H1 (cell line): Measurements from ENCODE around the gene JAM2. TPM values are rescaled to one million over a fixed set of nuclear protein-coding genes. Genes with fewer than 3 reads are reported as not detected.

Experiments
- CEBPB ChIP-seq: IDR thresholded peaks from 2 replicates; pipeline ENCODE4 v1.6.1; 2012; ENCODE audit warnings: low read depth, low read length
- CHD2 ChIP-seq: IDR thresholded peaks from 2 replicates; pipeline ENCODE4 v1.6.1; 2012; ENCODE audit warnings: low read length, improper control_type of control experiment
- CTBP2 ChIP-seq: IDR thresholded peaks from 2 replicates; pipeline ENCODE4 v1.7.0; 2011; ENCODE audit warnings: borderline replicate concordance, mild to moderate bottlenecking, moderate library complexity, mixed read lengths, low read length; ENCODE audit not compliant: insufficient read depth, insufficient read length
- CTCF ChIP-seq, 3 experiments: IDR thresholded peaks; 1 replicate in 2 of 3; 2 replicates in 1 of 3; pipeline versions ENCODE4 v1.5.1 to v1.6.1; 2011; ENCODE audit warnings: low read length in 3 of 3, mild to moderate bottlenecking in 3 of 3, inconsistent platforms in 2 of 3, low read depth in 1 of 3, moderate library complexity in 1 of 3; ENCODE audit not compliant: insufficient read depth in 1 of 3; ENCODE audit errors: control extremely low read depth in 1 of 3
- EGR1 ChIP-seq: IDR thresholded peaks from 2 replicates; pipeline ENCODE4 v1.6.1; 2011; ENCODE audit warnings: low read depth, low read length, borderline replicate concordance
- EZH2 ChIP-seq: fragments of 200-600 bp; sonication (generic); IDR thresholded peaks from 2 replicates; pipeline ENCODE4 v1.7.1; 2012; ENCODE audit warnings: low read depth, mild to moderate bottlenecking, moderate library complexity, low read length, inconsistent platforms; ENCODE audit not compliant: severe bottlenecking
- GABPA ChIP-seq: IDR thresholded peaks from 2 replicates; pipeline ENCODE4 v1.6.1; 2011; ENCODE audit warnings: mild to moderate bottlenecking, low read length, moderate library complexity, borderline replicate concordance; ENCODE audit not compliant: insufficient read depth
- HDAC2 ChIP-seq, 2 experiments: fragments of 300-600 bp in 1 of 2; sonication (generic) in 1 of 2; IDR thresholded peaks; 2 replicates each; pipeline ENCODE4 v1.6.1; 2011 to 2012; ENCODE audit warnings: low read depth in 2 of 2, low read length in 2 of 2, mild to moderate bottlenecking in 2 of 2, moderate library complexity in 2 of 2, borderline replicate concordance in 1 of 2, inconsistent platforms in 1 of 2
- NRF1 ChIP-seq: IDR thresholded peaks from 2 replicates; pipeline ENCODE4 v1.6.1; 2011; ENCODE audit warnings: mild to moderate bottlenecking, low read depth, low read length, improper control_type of control experiment
- PHF8 ChIP-seq: fragments of 200-600 bp; sonication (generic); conservative IDR thresholded peaks from 2 replicates; pipeline ENCODE4 v1.7.1; 2012; ENCODE audit warnings: low read depth, mild to moderate bottlenecking, inconsistent platforms, low read length, moderate library complexity
- POLR2A ChIP-seq, 2 experiments: IDR thresholded peaks; 1 replicate in 1 of 2; 2 replicates in 1 of 2; pipeline ENCODE4 v1.6.1; 2011; ENCODE audit warnings: low read depth in 2 of 2, low read length in 2 of 2, mild to moderate bottlenecking in 2 of 2; ENCODE audit errors: control extremely low read depth in 1 of 2
- RAD21 ChIP-seq, 2 experiments: IDR thresholded peaks in 1 of 2; conservative IDR thresholded peaks in 1 of 2; 2 replicates each; pipeline ENCODE4 v1.6.1; 2011; ENCODE audit warnings: low read depth in 2 of 2, low read length in 2 of 2, improper control_type of control experiment in 1 of 2, inconsistent platforms in 1 of 2, mild to moderate bottlenecking in 1 of 2, moderate library complexity in 1 of 2
- SP1 ChIP-seq: IDR thresholded peaks from 2 replicates; pipeline ENCODE4 v1.6.1; 2011; ENCODE audit warnings: low read depth, low read length
- SP2 ChIP-seq: IDR thresholded peaks from 2 replicates; pipeline ENCODE4 v1.6.1; 2012; ENCODE audit warnings: mild to moderate bottlenecking, low read length, inconsistent platforms
- SUZ12 ChIP-seq: fragments of 200-600 bp; sonication (generic); IDR thresholded peaks from 2 replicates; pipeline ENCODE4 v1.6.1; 2012; ENCODE audit warnings: mild to moderate bottlenecking, inconsistent platforms, low read length, moderate library complexity, mixed read lengths
- TCF12 ChIP-seq: IDR thresholded peaks from 2 replicates; pipeline ENCODE4 v1.6.1; 2011; ENCODE audit warnings: low read depth, mild to moderate bottlenecking, low read length
- TEAD4 ChIP-seq: IDR thresholded peaks from 2 replicates; pipeline ENCODE4 v1.6.1; 2012; ENCODE audit warnings: low read depth, low read length, inconsistent platforms, mixed read lengths
- USF2 ChIP-seq: IDR thresholded peaks from 2 replicates; pipeline ENCODE4 v1.6.1; 2011; ENCODE audit warnings: low read length, improper control_type of control experiment
- ZNF274 ChIP-seq: IDR thresholded peaks from 2 replicates; pipeline ENCODE4 v1.7.0; 2012; ENCODE audit warnings: low read length, borderline replicate concordance; ENCODE audit errors: extremely low read depth
- polyA plus RNA-seq, 7 experiments: library from polyadenylated mRNA; depleted of rRNA in 3 of 7; stranded (reverse) in 5 of 7; unstranded in 2 of 7; fragments of >200 nt in 5 of 7; fragments of 200-250 nt in 2 of 7; gene quantifications; 1 replicate in 5 of 7; 2 replicates in 1 of 7; 4 replicates in 1 of 7; pipeline versions ENCODE4 v1.2.1 to v1.2.3, GENCODE V29; 2011 to 2013; ENCODE audit warnings: missing spikeins in 2 of 7, mixed read lengths in 2 of 7
- total RNA-seq: library from RNA; stranded (reverse); fragmentation: NEBNext Ultra II Directional; extraction: Animal tissue kit (Norgen Biotek cat#: 25700); gene quantifications from 2 replicates; pipeline ENCODE4 v1.2.1, GENCODE V29; 2021

Gene JAM2
- total and polyA plus RNA-seq, 2 of the 8 experiments (the other 6 are each of a cell fraction or from before 2014, with no cell fraction given) = 4.9 to 9.5 TPM

GRCh38 chr21:25607151-25608043 lies 31.7 kb upstream of the JAM2 start, which contains the start of gene MRPL39 (continued):
- TF ChIP-seq GABPA = peak; percentile 89
- TF ChIP-seq HDAC2 (IDR thresholded peaks at IDR 0.05; ENCODE audit: borderline replicate concordance in 1 of 2, low read depth in 2 of 2, low read length in 2 of 2) = peak in 1 of 2 experiments; percentile 63; a peak in 1 of 4 replicates
- TF ChIP-seq CHD2 = peak; percentile 61; the same call in 1 of the 2 replicates
- TF ChIP-seq POLR2A (IDR thresholded peaks at IDR 0.05; ENCODE audit: control extremely low read depth in 1 of 2, low read depth in 2 of 2, low read length in 2 of 2) = peak; percentile 82 to 96
- no peak for TF ChIP-seq USF2
- peak; percentile 97 for TF ChIP-seq PHF8
- TF ChIP-seq EZH2 = no peak
- TF ChIP-seq SUZ12 = no peak
- TF ChIP-seq SP2 = no peak
- peak; percentile 69 to 79 (median 76) for TF ChIP-seq CTCF (IDR thresholded peaks at IDR 0.05; ENCODE audit: control extremely low read depth in 1 of 3, insufficient read depth in 1 of 3, low read depth in 1 of 3, low read length in 3 of 3)
- TF ChIP-seq RAD21 (IDR thresholded peaks at IDR 0.05 in 1 of 2, conservative IDR thresholded peaks at IDR 0.05 in 1 of 2; ENCODE audit: low read depth in 2 of 2, low read length in 2 of 2) = peak; percentile 56 to 58
- no peak for TF ChIP-seq ZNF274
- 0 out of 2 replicates have a peak, but pooled peaks have one; percentile 49 for TF ChIP-seq TCF12
- no peak for TF ChIP-seq NRF1
- TF ChIP-seq EGR1 = 0 out of 2 replicates have a peak, but pooled peaks have one; percentile 62
- peak; percentile 75 for TF ChIP-seq CTBP2
- 0 out of 2 replicates have a peak, but pooled peaks have one; percentile 7 for TF ChIP-seq TEAD4
- TF ChIP-seq SP1 = 0 out of 2 replicates have a peak, but pooled peaks have one; percentile 74
- no peak; the same call in 1 of the 2 replicates for TF ChIP-seq CEBPB
